Activated naive CD4-positive, alpha-beta T cell treated with anti-CD3 and anti-CD28 coated beads, Interleukin-2, amount 10 ng/mL, durations not matched to agents 7 days and 5 days (primary cell): ENCODE results near the gene NCAPD3.
"Not testable (repeated sequence)": the region's sequence is repeated elsewhere in the genome, so short reads cannot be mapped to it uniquely, and the experiment has no call there.

ENCODE experiments used
- CTCF ChIA-PET: fragments of 350-600 bp; sonication (Branson Sonifier 250); formaldehyde crosslinking; loops from one replicate; lab custom pipeline; 2021; ENCODE audit warnings: antibody characterized with exemption; lab: Charles Lee
- DNase-seq: peaks from one replicate; pipeline ENCODE4 v3.0.0-alpha.2; 2020
- H3K27ac Mint-ChIP-seq: one replicate; pipeline ENCODE4 v1.8.0; 2021; ENCODE audit warnings: mild to moderate bottlenecking, moderate library complexity, mixed read lengths
- H3K27me3 Mint-ChIP-seq: one replicate; pipeline ENCODE4 v1.8.0; 2021; ENCODE audit warnings: mild to moderate bottlenecking, mixed read lengths
- H3K36me3 Mint-ChIP-seq: one replicate; pipeline ENCODE4 v1.8.0; 2021; ENCODE audit warnings: mixed read lengths
- H3K4me1 Mint-ChIP-seq: one replicate; pipeline ENCODE4 v1.8.0; 2021; ENCODE audit warnings: mixed read lengths
- H3K4me3 Mint-ChIP-seq: one replicate; pipeline ENCODE4 v1.8.0; 2021; ENCODE audit warnings: mild to moderate bottlenecking, moderate library complexity, mixed read lengths
- H3K9me3 Mint-ChIP-seq: one replicate; pipeline ENCODE4 v1.8.0; 2021; ENCODE audit warnings: mixed read lengths

NCAPD3 gene

DNA sequence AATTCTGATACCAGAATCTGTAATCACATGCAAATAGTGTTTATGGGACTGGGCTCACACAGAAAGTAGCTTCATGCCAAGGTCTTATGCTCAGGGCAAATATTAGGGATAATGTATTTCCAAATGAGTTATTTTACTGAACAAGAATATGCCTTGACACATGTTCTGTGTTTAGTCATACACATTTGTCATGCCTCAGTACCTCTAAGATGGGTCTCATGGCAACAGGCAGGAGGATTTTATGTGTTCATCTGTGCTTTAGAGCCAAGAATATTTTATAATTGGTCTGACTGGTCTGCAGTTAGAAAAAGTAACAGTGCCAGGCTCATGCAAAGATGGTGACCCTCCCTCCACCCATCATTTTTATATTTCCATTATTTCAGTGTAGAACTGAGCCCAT, 105.8 kb downstream of the NCAPD3 start:
- Mint-ChIP-seq H3K27ac (no peak overlapping the region), H3K4me1 (peaks cover 2% of the 10 kb centered on the region), H3K4me3 (no peak overlapping the region), H3K27me3 (peaks cover 4% of the 10 kb centered on the region), H3K36me3 (no peaks in the 10 kb centered on the region), H3K9me3 (no peaks in the 10 kb centered on the region)
- DNase-seq: no peak
- CTCF ChIA-PET: interaction anchor here (0.6 kb wide), 1 partner anchor 170 kb away, joined by 3 read pairs; no protein-coding TSS in a partner anchor

DNA sequence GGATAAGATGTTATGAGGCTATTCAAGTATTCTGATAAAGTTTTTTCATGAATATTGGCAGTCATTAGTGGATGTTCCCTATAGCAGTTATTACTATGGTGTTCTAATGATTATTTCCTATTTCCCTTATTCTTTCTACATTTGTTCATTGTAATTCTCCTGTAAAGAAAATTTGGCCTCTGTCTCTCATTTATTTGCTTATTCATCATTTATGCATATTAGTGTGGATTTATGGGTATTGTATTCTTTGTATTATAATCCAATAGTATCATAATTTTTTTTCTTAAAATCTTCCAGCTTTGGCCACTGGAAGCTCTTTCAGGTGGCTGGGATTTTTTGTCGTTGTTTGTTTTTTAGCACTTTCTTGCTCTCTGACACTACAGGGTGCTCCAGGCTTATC, 107.6 kb downstream of the NCAPD3 start:
- Mint-ChIP-seq H3K4me1 (peaks cover 2% of the 10 kb centered on the region), H3K27me3 (no peaks in the 10 kb centered on the region), H3K9me3 (no peaks in the 10 kb centered on the region), H3K27ac (no peak overlapping the region), H3K4me3 (no peak overlapping the region), H3K36me3 (no peaks in the 10 kb centered on the region)
- CTCF ChIA-PET: no interaction called here
- DNase-seq: no peak

DNA sequence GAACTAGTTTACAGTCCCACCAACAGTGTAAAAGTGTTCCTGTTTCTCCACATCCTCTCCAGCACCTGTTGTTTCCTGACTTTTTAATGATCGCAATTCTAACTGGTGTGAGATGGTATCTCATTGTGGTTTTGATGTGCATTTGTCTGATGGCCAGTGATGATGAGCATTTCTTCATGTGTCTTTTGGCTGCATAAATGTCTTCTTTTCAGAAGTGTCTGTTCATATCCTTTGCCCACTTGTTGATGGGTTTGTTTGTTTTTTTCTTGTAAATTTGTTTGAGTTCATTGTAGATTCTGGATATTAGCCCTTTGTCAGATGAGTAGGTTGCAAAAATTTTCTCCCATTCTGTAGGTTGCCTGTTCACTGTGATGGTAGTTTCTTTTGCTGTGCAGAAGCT, 110.0 kb downstream of the NCAPD3 start:
- H3K36me3 Mint-ChIP-seq, H3K4me1 Mint-ChIP-seq, H3K4me3 Mint-ChIP-seq, CTCF ChIA-PET, H3K27me3 Mint-ChIP-seq, H3K27ac Mint-ChIP-seq, DNase-seq, H3K9me3 Mint-ChIP-seq: not testable (repeated sequence)

DNA sequence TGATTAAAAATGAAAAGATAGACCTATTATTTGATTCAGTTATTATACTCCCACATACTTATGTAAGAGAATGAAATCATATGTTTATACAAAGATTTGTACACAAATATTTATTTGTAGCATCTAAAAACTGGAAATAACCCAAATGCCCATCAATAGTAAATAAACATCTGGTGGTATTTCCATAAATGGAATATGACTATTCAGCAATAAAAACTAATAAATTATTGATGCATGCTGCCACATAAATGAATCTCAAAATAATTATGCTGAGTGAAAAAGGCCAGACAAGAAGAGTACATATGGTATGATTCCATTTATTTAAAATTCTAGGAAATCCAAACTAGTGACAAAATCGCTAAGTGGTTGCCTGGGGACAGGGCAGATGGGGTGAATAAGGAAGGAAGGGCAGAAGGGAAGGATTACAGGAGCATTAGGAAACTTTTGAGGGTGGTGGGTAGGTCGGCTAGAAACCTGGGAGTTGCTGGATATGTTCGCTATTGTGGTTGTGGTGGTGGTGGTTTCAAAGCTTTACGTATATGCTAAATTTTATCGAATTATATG, 113.4 kb downstream of the NCAPD3 start:
- H3K4me1 Mint-ChIP-seq: no peaks in the 10 kb centered on the region
- no peaks in the 10 kb centered on the region for H3K27me3 Mint-ChIP-seq
- no peak overlapping the region for H3K27ac Mint-ChIP-seq
- CTCF ChIA-PET: no interaction called here
- no peak for DNase-seq
- H3K36me3 Mint-ChIP-seq: no peaks in the 10 kb centered on the region
- H3K4me3 Mint-ChIP-seq: no peak overlapping the region
- H3K9me3 Mint-ChIP-seq: peaks cover 7% of the 10 kb centered on the region
